ENCODE data around the gene GNAO1. TPM values are rescaled to one million over a fixed set of nuclear protein-coding genes. Genes with fewer than 3 reads are reported as not detected.
"Not testable (repeated sequence)": the region's sequence is repeated elsewhere in the genome, so short reads cannot be mapped to it uniquely, and the experiment has no call there.

Gene GNAO1
- total and polyA plus RNA-seq, 5 experiments from 2014 or later: 0.62 to 0.85 (median 0.65) TPM; not detected in 2

GRCh38 chr16:56384074-56384721, 192.9 kb downstream of the GNAO1 start:
- POLR2A ChIA-PET: no interaction called here
- Mint-ChIP-seq H3K4me3 (peak overlapping the region in 1 of 10 donors; percentile 12), H3K9me3 (peaks cover 14 to 34% (median 23%) of the 10 kb centered on the region in 9 donors), H3K4me1 (peaks cover 0 to 8% (median 2%) of the 10 kb centered on the region in 4 donors), H3K27ac (peak overlapping the region in 1 of 10 donors; percentile 2), H3K36me3 (peaks cover 48 to 95% (median 71%) of the 10 kb centered on the region in 3 donors), H3K27me3 (no peaks in the 10 kb centered on the region)
- ATAC-seq (no peak), DNase-seq (no peak)

DNA sequence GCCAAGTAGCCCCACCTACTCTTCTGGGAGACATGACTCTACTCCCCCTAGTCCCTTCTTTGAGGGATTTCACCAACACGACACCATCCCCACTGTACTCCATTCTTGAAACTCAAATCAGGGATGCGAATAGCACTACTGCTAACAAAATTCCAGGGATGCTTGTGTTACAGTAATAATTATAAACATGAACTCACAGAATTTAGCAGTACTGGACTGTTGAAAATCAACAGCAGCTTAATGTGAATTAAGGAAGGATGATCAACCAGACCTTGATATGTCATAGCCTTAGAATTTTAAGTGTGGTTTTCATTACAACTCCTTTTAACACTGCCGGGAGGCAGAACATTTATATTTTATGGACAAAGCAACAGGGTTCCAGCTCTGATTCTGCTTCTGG, 196.1 kb downstream of the GNAO1 start:
- ATAC-seq: no peak
- peaks cover 37 to 95% (median 52%) of the 10 kb centered on the region in 3 donors for H3K36me3 Mint-ChIP-seq
- POLR2A ChIA-PET: no interaction called here
- no peaks in the 10 kb centered on the region for H3K27me3 Mint-ChIP-seq
- H3K4me1 Mint-ChIP-seq: peaks cover 0 to 13% (median 0%) of the 10 kb centered on the region in 4 donors
- H3K27ac Mint-ChIP-seq: no peak overlapping the region
- peaks cover 3 to 17% (median 8%) of the 10 kb centered on the region in 9 donors for H3K9me3 Mint-ChIP-seq
- no peak overlapping the region for H3K4me3 Mint-ChIP-seq
- DNase-seq: no peak

GRCh38 chr16:56388209-56388608, 196.9 kb downstream of the GNAO1 start:
- no peaks in the 10 kb centered on the region for H3K27me3 Mint-ChIP-seq
- peaks cover 0 to 13% (median 0%) of the 10 kb centered on the region in 4 donors for H3K4me1 Mint-ChIP-seq
- H3K9me3 Mint-ChIP-seq: peaks cover 0 to 10% (median 5%) of the 10 kb centered on the region in 9 donors
- POLR2A ChIA-PET: no interaction called here
- ATAC-seq: no peak
- H3K27ac Mint-ChIP-seq: no peak overlapping the region
- peaks cover 34 to 96% (median 48%) of the 10 kb centered on the region in 3 donors for H3K36me3 Mint-ChIP-seq
- no peak overlapping the region for H3K4me3 Mint-ChIP-seq
- DNase-seq: no peak

DNA sequence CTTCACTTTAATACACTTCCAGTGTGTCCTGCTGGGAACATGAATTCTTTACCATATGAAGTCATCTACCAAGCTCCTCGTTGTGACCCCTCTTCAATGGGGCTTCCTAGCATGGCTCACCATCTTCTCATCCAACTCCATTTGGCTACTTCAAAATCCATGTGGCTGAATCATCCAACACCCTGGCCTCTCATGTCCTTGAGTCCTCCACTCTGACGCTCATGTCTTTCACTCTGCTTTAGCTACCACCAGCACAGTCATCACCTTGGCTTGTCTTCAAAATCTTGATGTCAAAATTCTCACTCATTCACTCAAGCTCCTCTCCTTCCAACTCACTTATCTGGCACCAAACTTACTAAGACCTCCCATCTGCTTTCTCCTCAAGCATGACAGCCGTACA, 198.3 kb downstream of the GNAO1 start:
- Mint-ChIP-seq H3K27me3 (no peaks in the 10 kb centered on the region), H3K4me1 (peaks cover 0 to 13% (median 5%) of the 10 kb centered on the region in 4 donors), H3K36me3 (peaks cover 26 to 95% (median 39%) of the 10 kb centered on the region in 3 donors), H3K9me3 (no peaks in the 10 kb centered on the region), H3K27ac (peak overlapping the region in 1 of 10 donors; percentile 51), H3K4me3 (no peak overlapping the region)
- DNase-seq (no peak), ATAC-seq (no peak)
- POLR2A ChIA-PET: no interaction called here

DNA sequence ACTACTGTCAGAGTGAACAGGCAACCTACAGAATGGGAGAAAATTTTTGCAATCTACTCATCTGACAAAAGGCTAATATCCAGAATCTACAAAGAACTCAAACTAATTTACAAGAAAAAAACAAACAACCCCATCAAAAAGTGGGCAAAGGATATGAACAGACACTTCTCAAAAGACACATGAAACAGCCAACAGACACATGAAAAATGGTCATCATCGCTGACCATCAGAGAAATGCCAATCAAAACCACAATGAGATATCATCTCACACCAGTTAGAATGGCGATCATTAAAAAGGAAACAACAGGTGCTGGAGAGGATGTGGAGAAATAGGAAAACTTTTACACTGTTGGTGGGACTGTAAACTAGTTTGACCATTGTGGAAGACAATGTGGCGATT, 205.4 kb downstream of the GNAO1 start:
- ATAC-seq, POLR2A ChIA-PET, H3K27me3 Mint-ChIP-seq, H3K27ac Mint-ChIP-seq, H3K9me3 Mint-ChIP-seq, H3K4me3 Mint-ChIP-seq, DNase-seq: not testable (repeated sequence)
- Mint-ChIP-seq H3K36me3 (peaks cover 15 to 78% (median 39%) of the 10 kb centered on the region in 3 donors), H3K4me1 (peaks cover 3 to 16% (median 11%) of the 10 kb centered on the region in 4 donors)

DNA sequence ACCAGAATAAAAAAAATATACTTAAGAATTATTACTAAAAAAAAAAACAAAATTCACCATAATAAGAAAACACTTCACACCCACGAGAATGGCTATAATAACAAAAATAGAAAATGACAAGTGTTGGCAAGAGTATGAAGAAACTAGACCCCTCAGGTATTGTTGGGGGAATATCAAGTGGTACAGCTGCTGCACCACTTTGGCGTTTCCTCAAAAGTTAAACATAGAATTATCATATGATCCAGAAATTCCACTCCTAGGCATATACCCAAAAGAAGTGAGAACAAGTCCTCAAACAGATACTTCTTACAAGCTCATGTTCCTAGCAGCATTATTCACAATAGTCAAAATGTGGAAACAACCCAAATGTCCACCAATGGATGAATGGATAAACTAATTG, 207.8 kb downstream of the GNAO1 start:
- DNase-seq: no peak

GRCh38 chr16:56399486-56399885, 208.2 kb downstream of the GNAO1 start:
- POLR2A ChIA-PET: no interaction called here
- DNase-seq (no peak), ATAC-seq (no peak)
- Mint-ChIP-seq H3K27me3 (no peaks in the 10 kb centered on the region), H3K4me1 (peaks cover 3 to 7% (median 6%) of the 10 kb centered on the region in 4 donors), H3K27ac (no peak overlapping the region), H3K36me3 (peaks cover 5 to 73% (median 40%) of the 10 kb centered on the region in 3 donors), H3K4me3 (no peak overlapping the region), H3K9me3 (no peaks in the 10 kb centered on the region)

More for the DNA sequence above, 207.8 kb downstream of the GNAO1 start:
- H3K27me3 Mint-ChIP-seq: no peaks in the 10 kb centered on the region
- H3K36me3 Mint-ChIP-seq: peaks cover 6 to 73% (median 39%) of the 10 kb centered on the region in 3 donors
- no peak overlapping the region for H3K27ac Mint-ChIP-seq
- H3K9me3 Mint-ChIP-seq: no peaks in the 10 kb centered on the region
- no peak for ATAC-seq
- no peak overlapping the region for H3K4me3 Mint-ChIP-seq
- H3K4me1 Mint-ChIP-seq: peaks cover 3 to 8% (median 7%) of the 10 kb centered on the region in 4 donors
- POLR2A ChIA-PET: no interaction called here

GRCh38 chr16:56400458-56400857, 209.2 kb downstream of the GNAO1 start:
- H3K36me3 Mint-ChIP-seq: peaks cover 5 to 75% (median 42%) of the 10 kb centered on the region in 3 donors
- DNase-seq (no peak), ATAC-seq (no peak)
- POLR2A ChIA-PET: no interaction called here
- peaks cover under 1 to 7% (median 5%) of the 10 kb centered on the region in 4 donors for H3K4me1 Mint-ChIP-seq
- H3K9me3 Mint-ChIP-seq: no peaks in the 10 kb centered on the region
- H3K27me3 Mint-ChIP-seq: no peaks in the 10 kb centered on the region
- H3K4me3 Mint-ChIP-seq: no peak overlapping the region
- peak overlapping the region in 4 of 10 donors; percentile 15 to 59 (median 26) for H3K27ac Mint-ChIP-seq

DNA sequence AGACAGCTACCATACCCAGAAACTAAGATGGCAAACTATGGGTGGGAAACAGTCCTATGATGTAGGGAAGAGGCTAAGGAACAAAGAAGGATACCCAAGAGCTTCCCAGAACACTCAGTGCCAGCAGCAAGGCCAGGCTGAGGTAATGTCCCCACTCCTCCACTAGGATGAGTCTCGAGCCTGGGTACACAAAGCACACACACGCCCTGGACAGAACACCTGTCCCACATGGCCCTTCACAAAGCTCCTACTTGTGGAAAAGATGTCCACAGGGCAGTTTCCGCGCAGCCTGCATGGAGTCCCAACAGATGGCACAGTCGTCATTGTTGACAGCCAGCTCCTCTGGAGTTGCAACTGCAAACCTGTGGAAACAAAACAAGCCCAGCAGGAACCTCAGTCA, 210.2 kb downstream of the GNAO1 start:
- peak overlapping the region in 1 of 10 donors; percentile 15 for H3K27ac Mint-ChIP-seq
- H3K36me3 Mint-ChIP-seq: peaks cover 5 to 70% (median 36%) of the 10 kb centered on the region in 3 donors
- DNase-seq (no peak), ATAC-seq (peak in 1 of 2 donors; percentile 37)
- H3K4me3 Mint-ChIP-seq: no peak overlapping the region
- no peaks in the 10 kb centered on the region for H3K9me3 Mint-ChIP-seq
- POLR2A ChIA-PET: no interaction called here
- peaks cover 0 to 11% (median under 1%) of the 10 kb centered on the region in 4 donors for H3K4me1 Mint-ChIP-seq
- no peaks in the 10 kb centered on the region for H3K27me3 Mint-ChIP-seq

DNA sequence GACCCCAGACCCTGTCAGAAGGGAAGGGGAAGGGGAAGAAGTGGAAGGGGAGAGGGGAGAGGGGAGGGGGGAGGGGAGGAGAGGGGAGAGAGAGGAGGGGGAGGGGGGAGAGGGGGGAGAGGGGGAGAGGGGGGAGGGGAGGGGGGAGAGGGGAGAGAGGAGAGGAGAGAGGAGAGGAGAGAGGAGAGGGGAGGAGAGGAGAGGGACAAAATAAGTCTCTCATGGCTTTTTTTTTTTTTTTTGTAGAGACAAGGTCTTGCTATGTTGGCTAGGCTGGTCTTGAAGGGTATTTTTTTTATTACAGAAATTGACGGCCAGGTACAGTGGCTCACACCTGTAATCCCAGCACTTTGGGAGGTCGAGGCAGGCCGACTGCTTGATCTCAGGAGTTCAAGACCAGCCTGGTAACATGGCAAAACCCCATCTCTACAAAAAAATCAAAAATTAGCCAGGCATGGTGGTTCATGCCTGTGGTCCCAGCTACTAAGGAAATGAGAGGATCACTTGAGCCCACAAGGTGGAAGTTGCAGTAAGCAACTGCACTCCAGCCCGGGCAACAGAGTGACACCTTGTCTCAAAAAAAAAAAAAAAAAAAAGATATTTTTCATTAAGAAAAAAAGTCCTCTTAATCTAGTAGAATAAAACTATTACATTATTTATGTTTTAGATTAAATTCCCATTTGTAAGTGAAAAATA, 214.8 kb downstream of the GNAO1 start:
- POLR2A ChIA-PET: no interaction called here
- H3K27ac Mint-ChIP-seq: peak overlapping the region in 1 of 10 donors; percentile 65
- H3K27me3 Mint-ChIP-seq: no peaks in the 10 kb centered on the region
- peaks cover 0 to 7% (median 2%) of the 10 kb centered on the region in 4 donors for H3K4me1 Mint-ChIP-seq
- H3K9me3 Mint-ChIP-seq: no peaks in the 10 kb centered on the region
- no peak overlapping the region for H3K4me3 Mint-ChIP-seq
- DNase-seq (no peak), ATAC-seq (no peak)
- H3K36me3 Mint-ChIP-seq: peaks cover 9 to 76% (median 23%) of the 10 kb centered on the region in 3 donors

Small RNA genes within 50 kb of the gene (microRNA-seq; reads per million reads assigned to microRNA genes)
- not detected for gene MIR3935 (ENCODE audit: borderline microRNAs expressed)

Other genes with a start within 250 kb of the GNAO1 start
- gene AMFR, start 234.1 kb downstream of the GNAO1 start, total RNA-seq: 10 to 100 TPM; 74.0 to 83.0 TPM
- 10 to 100 TPM; 24.2 to 38.4 (median 36.2) TPM for gene AMFR, start 234.1 kb downstream of the GNAO1 start, polyA plus RNA-seq

All from naive thymus-derived CD8-positive, alpha-beta T cell (primary cell).